CD4-positive, alpha-beta T cell treated with Interferon alpha-2 for 1 hour (primary cell): ENCODE results near the gene TRAF3IP1.
"Not testable (repeated sequence)": the region's sequence is repeated elsewhere in the genome, so short reads cannot be mapped to it uniquely, and the experiment has no call there.

Experiments
- DNase-seq, 2 donors: peaks; one replicate each; pipeline ENCODE4 v3.0.0-alpha.2; 2020 to 2022

Gene TRAF3IP1

GRCh38 chr2:238344517-238344916 is 24.2 kb downstream of the TRAF3IP1 start:
- no peak for DNase-seq

- DNase-seq: no peak
Observed at GRCh38 chr2:238345297-238345968, 25.1 kb downstream of the TRAF3IP1 start.

- no peak for DNase-seq
Observed at GRCh38 chr2:238346544-238346943, 26.2 kb downstream of the TRAF3IP1 start.

GRCh38 chr2:238350150-238350897 is 30.0 kb downstream of the TRAF3IP1 start:
- DNase-seq: no peak

- no peak for DNase-seq
Observed at GRCh38 chr2:238351315-238351714, 31.0 kb downstream of the TRAF3IP1 start.

GRCh38 chr2:238352361-238352760 is 32.0 kb downstream of the TRAF3IP1 start:
- no peak for DNase-seq

GRCh38 chr2:238358769-238359168 is 38.5 kb downstream of the TRAF3IP1 start:
- no peak for DNase-seq

- DNase-seq: no peak
Observed at GRCh38 chr2:238359403-238359802, 39.1 kb downstream of the TRAF3IP1 start.

- no peak for DNase-seq
Observed at GRCh38 chr2:238361877-238362276, 41.6 kb downstream of the TRAF3IP1 start.

GRCh38 chr2:238362626-238363025 is 42.3 kb downstream of the TRAF3IP1 start:
- DNase-seq: no peak

- no peak for DNase-seq
Observed at GRCh38 chr2:238369591-238370040, 49.3 kb downstream of the TRAF3IP1 start.

GRCh38 chr2:238370094-238370822 is 49.9 kb downstream of the TRAF3IP1 start:
- no peak for DNase-seq

GRCh38 chr2:238370823-238371372 is 50.6 kb downstream of the TRAF3IP1 start:
- DNase-seq: peak; percentile 61 to 67

- DNase-seq: not testable (repeated sequence)
Observed at GRCh38 chr2:238372277-238372676, 52.0 kb downstream of the TRAF3IP1 start.

- DNase-seq: no peak
Observed at GRCh38 chr2:238376884-238377391, 56.6 kb downstream of the TRAF3IP1 start.

- no peak for DNase-seq
Observed at GRCh38 chr2:238378230-238379095, 58.1 kb downstream of the TRAF3IP1 start.

GRCh38 chr2:238379096-238379810 is 58.9 kb downstream of the TRAF3IP1 start:
- DNase-seq: peak; percentile 27 to 35

GRCh38 chr2:238380336-238380735 is 60.0 kb downstream of the TRAF3IP1 start:
- DNase-seq: no peak

GRCh38 chr2:238380785-238381184 is 60.5 kb downstream of the TRAF3IP1 start:
- no peak for DNase-seq

GRCh38 chr2:238381341-238382115 is 61.2 kb downstream of the TRAF3IP1 start:
- no peak for DNase-seq

- DNase-seq: no peak
Observed at GRCh38 chr2:238382381-238382781, 62.1 kb downstream of the TRAF3IP1 start.
